ENCODE results near the gene NEGR1. TPM values are rescaled to one million over a fixed set of nuclear protein-coding genes. Genes with fewer than 3 reads are reported as not detected.

Gene NEGR1
- total RNA-seq, 1 experiment from 2014 or later = 0.05 TPM

GRCh38 chr1:72100771-72101170 is 181.6 kb downstream of the NEGR1 start:
- H3K9ac ChIP-seq (ENCODE audit: low read length) = no peak overlapping the region
- ChIA-PET POLR2A (no interaction called here), CTCF (no interaction called here), RAD21 (ENCODE audit: low non-redundant PET in 1 of 2, low total read pairs in 2 of 2, uncharacterized antibody in 2 of 2, unreplicated experiment in 2 of 2) (no interaction called here)
- H4K20me1 ChIP-seq (ENCODE audit: insufficient read depth) = no peaks in the 10 kb centered on the region
- H3K4me2 ChIP-seq (ENCODE audit: low read length) = no peak overlapping the region
- no TSS peak for BruUV-seq (replicated peaks)
- no peaks in the 10 kb centered on the region for H3K36me3 ChIP-seq (ENCODE audit: control insufficient read depth in 1 of 2, insufficient read depth in 2 of 2, low read length in 2 of 2)
- peaks cover 0 to 17% of the 10 kb centered on the region in 2 experiments; a peak in 2 of 4 replicates for H3K9me3 ChIP-seq (ENCODE audit: control insufficient read depth in 1 of 2, insufficient read depth in 1 of 2, low read depth in 1 of 2, low read length in 2 of 2)
- DNase-seq (ENCODE audit: low read depth, low spot score) (no peak), ATAC-seq (no peak)
- H3K4me1 ChIP-seq (ENCODE audit: control insufficient read depth in 1 of 2, insufficient read depth in 2 of 2, low read length in 2 of 2) = no peaks in the 10 kb centered on the region
- H3K27ac ChIP-seq (ENCODE audit: low read depth, low read length) = no peak overlapping the region
- no peaks in the 10 kb centered on the region for H3K79me2 ChIP-seq (ENCODE audit: insufficient read depth, low read length)
- no peaks in the 10 kb centered on the region for H3K9me2 ChIP-seq (ENCODE audit: insufficient read depth)
- intact Hi-C loops (cut with micrococcal nuclease) = no loop called here
- no peaks in the 10 kb centered on the region for H3K27me3 ChIP-seq (ENCODE audit: insufficient read depth, low read length)
- TF ChIP-seq ZFX (IDR thresholded peaks at IDR 0.05) (no peak), ELF1 (IDR thresholded peaks at IDR 0.05; ENCODE audit: borderline replicate concordance, low read depth) (no peak), SRF (IDR thresholded peaks at IDR 0.05; ENCODE audit: low read depth) (no peak), POLR2A (IDR thresholded peaks at IDR 0.05; ENCODE audit: borderline replicate concordance, extremely low read depth, insufficient read depth, insufficient read length) (no peak), CEBPB (IDR thresholded peaks at IDR 0.05; ENCODE audit: low read depth) (no peak), JUND (IDR thresholded peaks at IDR 0.05) (no peak), YY1 (IDR thresholded peaks at IDR 0.05; ENCODE audit: extremely low read depth, insufficient replicate concordance, low read depth, low read length) (no peak), TCF7L2 (IDR thresholded peaks at IDR 0.05; ENCODE audit: borderline replicate concordance, extremely low read depth, insufficient read depth, insufficient read length) (no peak)
- H2AFZ ChIP-seq (ENCODE audit: low read depth, low read length, poor library complexity, severe bottlenecking) = no peak overlapping the region
- no peak overlapping the region for H3K4me3 ChIP-seq (replicated peaks in 1 of 2; ENCODE audit: low read depth in 1 of 2, low read length in 2 of 2)

GRCh38 chr1:72097851-72098570 is 184.3 kb downstream of the NEGR1 start:
- Histone ChIP-seq H3K9me2 (ENCODE audit: insufficient read depth) (no peaks in the 10 kb centered on the region), H2AFZ (ENCODE audit: low read depth, low read length, poor library complexity, severe bottlenecking) (no peak overlapping the region), H3K27me3 (ENCODE audit: insufficient read depth, low read length) (no peaks in the 10 kb centered on the region), H3K9ac (ENCODE audit: low read length) (no peak overlapping the region), H3K4me2 (ENCODE audit: low read length) (no peak overlapping the region), H3K36me3 (ENCODE audit: control insufficient read depth in 1 of 2, insufficient read depth in 2 of 2, low read length in 2 of 2) (no peaks in the 10 kb centered on the region), H3K27ac (ENCODE audit: low read depth, low read length) (no peak overlapping the region), H3K4me1 (ENCODE audit: control insufficient read depth in 1 of 2, insufficient read depth in 2 of 2, low read length in 2 of 2) (no peaks in the 10 kb centered on the region), H3K9me3 (ENCODE audit: control insufficient read depth in 1 of 2, insufficient read depth in 1 of 2, low read depth in 1 of 2, low read length in 2 of 2) (peaks cover 0 to 31% of the 10 kb centered on the region in 2 experiments; a peak in 2 of 4 replicates), H3K4me3 (replicated peaks in 1 of 2; ENCODE audit: low read depth in 1 of 2, low read length in 2 of 2) (no peak overlapping the region), H4K20me1 (ENCODE audit: insufficient read depth) (no peaks in the 10 kb centered on the region), H3K79me2 (ENCODE audit: insufficient read depth, low read length) (no peaks in the 10 kb centered on the region)
- no peak for DNase-seq (ENCODE audit: low read depth, low spot score)
- no peak for ATAC-seq
- ChIA-PET RAD21 (ENCODE audit: low non-redundant PET in 1 of 2, low total read pairs in 2 of 2, uncharacterized antibody in 2 of 2, unreplicated experiment in 2 of 2) (no interaction called here), CTCF (no interaction called here), POLR2A (no interaction called here)
- intact Hi-C loops (cut with micrococcal nuclease) = no loop called here
- no peak for TF ChIP-seq SIN3A (IDR thresholded peaks at IDR 0.05; ENCODE audit: low read depth)
- TF ChIP-seq ATF3 (IDR thresholded peaks at IDR 0.05) = no peak
- TF ChIP-seq REST (IDR thresholded peaks at IDR 0.05; ENCODE audit: low read depth) = no peak
- no TSS peak for BruUV-seq (replicated peaks)
